Activated T-cell treated with anti-CD3 and anti-CD28 coated beads, Interleukin-2, amount 50 U/mL, for 48 hours (primary cell): Measurements from ENCODE around the gene MTMR12.

ENCODE experiments used
- DNase-seq, 2 experiments: peaks; one replicate each; pipeline ENCODE4 v3.0.0-alpha.2; 2020

MTMR12 gene

DNA sequence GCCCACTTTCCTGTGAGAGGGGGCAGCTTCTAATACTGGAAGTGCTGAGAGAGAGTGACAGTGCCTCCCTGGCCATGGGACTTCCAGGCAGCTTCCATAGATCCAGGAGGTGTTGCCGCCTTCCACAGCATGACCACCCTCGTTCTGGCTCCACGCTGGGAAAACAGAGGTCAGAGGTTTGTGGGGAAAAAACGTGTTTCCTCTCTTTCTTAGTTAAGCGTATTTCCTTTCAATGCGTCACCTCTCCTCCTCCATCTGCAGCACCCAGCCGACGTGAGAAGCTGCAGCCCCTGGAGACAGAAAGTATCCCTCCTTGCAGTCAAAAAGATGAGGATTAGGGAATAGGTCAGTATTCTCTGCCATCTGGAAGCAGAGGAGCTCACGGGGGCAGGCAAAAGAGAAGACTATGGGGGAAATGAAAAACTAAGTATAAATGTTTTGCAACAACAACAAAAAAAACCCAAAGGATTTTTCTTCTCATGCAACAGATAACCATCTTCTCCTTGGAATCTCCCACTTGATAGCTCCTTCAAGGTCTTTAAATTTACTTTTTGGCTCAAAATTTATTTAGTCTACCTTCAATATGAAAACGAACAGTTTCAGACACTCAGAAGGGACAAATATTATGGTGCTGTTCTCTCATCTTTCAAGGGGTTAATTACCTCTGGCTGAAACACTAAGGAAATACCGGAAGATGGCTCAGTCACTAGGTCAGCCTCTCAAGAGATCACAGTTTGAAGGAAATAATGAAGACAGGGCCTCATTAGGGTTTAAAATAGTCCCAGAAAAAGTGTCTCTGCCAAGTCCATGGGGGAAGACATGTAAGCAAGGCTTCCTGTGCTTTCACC lies 38.0 kb downstream of the MTMR12 start:
- DNase-seq, result no peak

- no peak for DNase-seq
Measured at GRCh38 chr5:32273821-32274220, 38.9 kb downstream of the MTMR12 start.

DNA sequence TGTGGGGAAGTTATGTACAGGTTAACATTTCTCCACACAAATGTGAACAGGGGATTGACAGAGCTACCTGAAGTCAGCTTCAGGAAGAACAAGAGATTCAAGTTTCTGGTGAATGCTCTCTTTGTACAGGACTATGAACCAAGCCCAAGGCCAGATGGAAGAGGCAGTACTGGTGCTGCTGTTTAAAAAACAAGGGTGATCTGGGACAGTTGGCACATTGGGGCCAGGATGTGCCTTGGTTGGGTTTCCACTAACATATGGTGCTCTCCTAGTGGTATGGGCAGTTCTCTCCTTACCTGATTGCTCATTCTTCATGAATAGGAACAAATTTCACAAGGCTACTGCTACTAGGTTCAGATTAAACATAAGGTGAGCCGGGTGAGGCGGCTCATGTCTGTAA lies 40.0 kb downstream of the MTMR12 start:
- no peak for DNase-seq

DNA sequence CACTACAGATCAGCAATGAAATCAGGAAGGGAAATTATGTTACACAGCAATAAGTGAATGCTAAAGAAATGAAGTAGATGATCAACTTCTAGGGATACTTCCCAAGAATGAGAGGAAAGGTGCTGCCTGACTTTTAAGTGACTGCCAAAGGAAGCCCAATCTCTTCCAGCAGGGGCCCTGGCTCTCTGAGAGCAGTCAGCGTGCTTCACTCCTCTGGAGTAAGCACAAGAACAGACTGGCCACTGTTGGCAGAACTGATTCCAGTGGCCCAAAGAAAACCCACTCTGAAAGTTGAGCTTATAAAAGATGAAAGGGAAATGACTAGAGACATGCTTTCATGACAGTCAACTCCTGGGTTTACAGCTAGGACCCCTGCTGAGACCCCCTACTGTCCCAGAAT lies 41.8 kb downstream of the MTMR12 start:
- no peak for DNase-seq

DNA sequence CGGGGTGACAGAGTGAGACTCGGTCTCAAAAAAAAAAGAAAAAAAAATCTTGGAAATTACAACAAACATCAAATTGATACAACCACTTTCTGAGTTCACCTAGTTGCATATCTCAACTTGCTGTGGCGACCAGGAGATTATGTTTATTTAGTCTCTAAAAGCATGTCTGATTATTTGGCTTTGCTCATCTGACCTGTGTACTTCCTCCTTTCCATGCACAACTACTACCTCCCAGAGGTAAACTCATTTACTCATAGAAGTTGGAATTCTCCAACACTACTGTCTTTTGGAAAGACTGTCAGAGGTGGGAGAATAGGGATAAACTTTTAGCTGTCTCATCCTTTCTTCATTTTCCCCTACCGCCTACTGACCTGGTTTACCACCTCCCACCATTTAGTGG lies 42.6 kb downstream of the MTMR12 start:
- no peak for DNase-seq

DNA sequence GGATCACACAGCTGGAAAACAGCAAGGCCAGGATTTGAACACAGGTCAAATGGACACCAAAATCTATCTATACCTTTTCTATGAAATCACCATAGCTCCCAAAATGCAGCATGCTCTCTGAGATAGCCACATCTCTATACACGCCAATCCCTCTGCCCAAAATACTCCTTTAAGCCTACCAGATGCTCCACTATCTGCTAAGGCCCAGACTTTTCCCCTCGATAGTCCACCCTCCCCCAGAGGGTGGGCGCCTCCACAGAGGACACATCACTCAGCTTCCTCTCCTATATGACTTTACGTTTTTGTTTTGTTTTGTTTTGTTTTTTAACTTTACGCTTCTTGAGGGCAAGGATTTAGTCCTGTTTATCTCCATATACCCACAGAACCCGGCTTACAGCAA lies 46.8 kb downstream of the MTMR12 start:
- DNase-seq, result no peak

DNA sequence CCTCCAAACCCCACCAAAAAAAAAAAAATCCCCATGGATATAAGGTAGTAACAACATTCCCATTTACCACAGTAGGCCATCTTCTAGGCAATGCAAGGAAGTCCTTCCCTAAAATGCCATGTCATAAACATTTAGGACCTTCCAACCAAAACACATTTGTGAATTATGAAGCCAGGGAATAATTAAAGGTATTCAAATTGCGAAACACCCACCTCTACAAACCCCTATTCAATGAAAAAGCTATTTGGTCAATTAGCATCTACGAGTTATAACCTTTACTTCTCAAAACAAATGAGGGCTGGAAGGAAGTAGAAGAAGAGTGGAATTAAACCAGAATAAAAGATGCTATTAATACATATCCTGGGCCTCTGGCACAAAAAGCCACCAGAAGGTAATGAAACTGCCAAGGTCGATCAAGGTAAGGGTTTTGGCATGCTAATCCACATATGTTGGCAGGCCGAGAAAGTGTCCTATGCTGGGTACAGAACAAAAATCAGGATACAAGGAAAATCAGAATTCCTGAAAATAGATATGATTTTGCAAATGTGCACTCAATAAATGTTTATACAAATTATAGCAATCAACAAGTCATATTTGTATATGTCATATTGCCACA lies 47.7 kb downstream of the MTMR12 start:
- DNase-seq, result no peak

DNA sequence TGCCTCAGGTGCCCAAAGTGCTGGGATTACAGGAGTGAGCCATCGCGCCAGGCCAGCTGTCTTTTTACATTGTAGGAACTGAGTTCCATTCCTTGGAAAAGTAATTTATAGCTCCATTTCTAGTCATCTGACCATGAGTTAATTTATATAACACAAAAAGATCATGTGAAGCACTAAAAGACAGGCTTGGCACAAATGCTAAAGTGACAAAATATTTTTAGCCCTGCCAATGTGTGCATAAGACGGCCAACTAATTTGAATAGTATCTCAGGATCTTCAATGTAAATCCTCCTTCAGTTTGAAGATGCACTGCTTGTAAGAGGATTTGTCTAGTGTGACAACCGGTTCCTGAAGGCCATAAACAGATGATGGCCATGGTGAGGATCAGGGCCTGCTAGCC lies 49.1 kb downstream of the MTMR12 start:
- no peak for DNase-seq

- peak; percentile 40 to 48 for DNase-seq
Measured at GRCh38 chr5:32261198-32261597, 51.5 kb downstream of the MTMR12 start.

- no peak for DNase-seq
Measured at GRCh38 chr5:32259033-32259432, 53.7 kb downstream of the MTMR12 start.

DNA sequence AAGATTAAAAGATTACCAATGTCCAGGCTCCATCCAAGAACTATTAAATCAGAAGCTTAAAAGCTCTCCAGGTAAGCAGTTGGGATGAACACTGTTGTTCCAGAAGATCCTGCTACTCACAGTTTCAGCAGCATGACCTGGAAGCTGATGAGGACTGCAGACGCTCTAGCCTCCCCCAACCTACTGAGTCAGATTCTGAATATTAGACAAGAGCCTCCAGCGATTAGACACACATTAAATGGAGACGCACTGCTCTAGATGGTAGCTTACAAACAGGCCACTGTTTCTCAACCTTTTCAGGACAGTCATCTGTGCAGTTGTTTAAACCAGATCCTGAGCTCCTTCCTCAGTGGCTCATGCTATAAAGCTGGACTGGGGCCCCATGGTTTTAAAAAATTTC lies 54.3 kb downstream of the MTMR12 start:
- no peak for DNase-seq

DNA sequence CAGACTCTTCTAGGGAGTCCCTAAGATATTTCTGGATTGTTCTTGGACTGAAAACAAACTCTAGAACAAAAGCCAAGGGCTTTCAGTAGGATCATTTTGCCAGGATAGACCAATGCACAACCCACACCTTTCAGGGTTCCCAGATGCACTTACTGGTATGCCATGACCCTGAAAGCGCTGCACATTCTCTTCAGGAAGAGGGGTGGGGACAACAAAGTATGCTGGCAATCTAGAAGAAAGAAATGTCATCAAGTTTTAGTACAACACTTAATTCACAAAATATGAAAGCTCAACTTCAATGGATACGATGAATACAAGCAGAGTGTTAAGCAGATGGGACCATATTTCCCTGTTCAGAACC lies 57.2 kb downstream of the MTMR12 start:
- no peak for DNase-seq

DNA sequence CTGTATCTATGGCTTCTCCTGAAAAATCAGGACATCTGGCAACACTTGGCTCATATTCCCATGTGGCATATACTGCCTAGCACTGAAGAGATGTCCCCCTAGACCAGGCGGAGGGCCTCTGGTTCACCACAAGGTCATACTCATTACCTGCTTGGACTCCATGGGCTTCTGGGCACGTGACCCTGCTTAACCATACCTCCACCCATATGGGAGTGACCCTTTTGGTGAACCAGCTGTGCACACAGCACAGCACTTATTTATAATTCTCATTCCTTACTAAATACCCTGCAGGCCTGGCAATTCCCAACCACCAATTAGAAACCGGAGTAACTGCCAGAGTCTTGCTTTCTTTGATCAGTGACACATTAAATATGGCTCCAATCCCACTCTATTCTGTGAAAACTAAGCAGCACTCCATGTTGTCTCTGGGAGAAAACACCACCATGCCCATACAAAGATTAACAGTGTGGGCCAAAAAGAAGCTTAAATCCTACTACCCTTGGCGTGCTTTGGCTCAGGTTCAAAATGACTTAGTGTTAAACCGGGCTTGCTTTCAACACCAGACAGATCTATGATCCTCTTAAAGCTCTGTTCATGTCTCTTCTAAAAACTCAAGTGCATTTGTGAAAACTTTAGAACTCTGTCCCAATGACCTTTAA lies 57.7 kb downstream of the MTMR12 start:
- DNase-seq, result no peak

DNA sequence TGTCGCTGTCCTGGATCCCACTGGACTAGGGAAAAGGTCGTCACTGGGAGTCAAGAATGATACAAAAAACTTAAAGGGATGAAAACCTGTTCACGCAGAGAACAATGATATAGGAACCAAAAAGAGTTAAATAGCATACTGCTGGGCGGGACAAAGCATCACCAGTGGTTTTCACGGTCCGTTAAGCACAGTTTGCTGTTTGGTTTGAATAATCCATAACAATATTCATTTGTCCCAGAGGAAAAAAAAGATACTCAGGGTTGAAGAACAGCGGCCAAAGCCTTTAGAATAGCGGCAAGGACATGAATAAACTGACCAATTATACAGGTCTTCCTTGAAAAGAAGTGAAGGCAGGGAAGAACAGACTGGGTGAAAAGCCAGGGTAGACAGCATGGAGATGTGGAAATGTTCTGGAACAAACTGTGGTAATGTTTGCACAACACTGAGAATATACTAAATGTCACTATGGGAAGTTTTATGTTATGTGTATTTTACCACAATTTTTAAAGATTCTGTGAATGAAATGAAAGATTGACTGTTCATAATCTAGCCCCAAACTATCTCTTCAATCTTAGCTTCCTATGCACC lies 60.8 kb downstream of the MTMR12 start:
- no peak for DNase-seq

DNA sequence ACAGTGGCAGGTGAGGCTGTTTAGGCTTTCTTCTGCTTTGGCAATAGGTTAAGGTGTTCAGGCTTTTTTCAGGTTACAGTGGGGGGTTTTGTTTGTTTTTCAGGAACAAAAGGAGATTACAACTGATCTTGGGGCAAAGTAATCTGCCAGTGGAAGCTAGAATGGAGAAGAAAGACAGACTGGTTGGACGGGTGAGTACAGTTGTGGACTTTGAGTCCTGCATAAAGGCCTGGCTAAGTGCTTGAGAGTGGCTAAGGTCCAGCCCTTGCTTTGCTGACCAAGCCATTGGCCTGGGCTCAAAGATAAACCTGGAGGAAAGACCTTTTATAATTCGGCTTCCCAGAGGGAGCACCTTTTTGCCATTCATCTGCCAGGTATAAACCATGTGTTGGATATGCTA lies 63.1 kb downstream of the MTMR12 start:
- no peak for DNase-seq

GRCh38 chr5:32245742-32246141 lies 67.0 kb downstream of the MTMR12 start:
- DNase-seq, result no peak

DNA sequence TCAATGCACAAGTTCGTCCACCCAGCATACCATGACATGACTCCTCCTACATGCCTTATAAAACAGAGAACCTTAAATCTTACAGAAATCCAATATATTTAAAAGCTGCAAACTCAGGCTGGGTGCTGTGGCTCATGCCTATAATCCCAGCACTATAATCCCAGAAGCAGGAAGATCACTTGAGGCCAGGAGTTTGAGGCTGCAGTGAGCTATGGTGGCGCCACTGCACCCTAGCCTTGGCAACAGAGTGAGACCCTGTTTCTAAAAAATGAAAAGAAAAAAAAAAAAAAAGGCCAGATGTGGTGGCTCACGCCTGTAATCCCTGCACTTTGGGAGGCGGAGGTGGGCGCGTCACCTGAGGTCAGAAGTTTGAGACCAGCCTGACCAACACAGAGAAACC lies 68.7 kb downstream of the MTMR12 start:
- no peak for DNase-seq

DNA sequence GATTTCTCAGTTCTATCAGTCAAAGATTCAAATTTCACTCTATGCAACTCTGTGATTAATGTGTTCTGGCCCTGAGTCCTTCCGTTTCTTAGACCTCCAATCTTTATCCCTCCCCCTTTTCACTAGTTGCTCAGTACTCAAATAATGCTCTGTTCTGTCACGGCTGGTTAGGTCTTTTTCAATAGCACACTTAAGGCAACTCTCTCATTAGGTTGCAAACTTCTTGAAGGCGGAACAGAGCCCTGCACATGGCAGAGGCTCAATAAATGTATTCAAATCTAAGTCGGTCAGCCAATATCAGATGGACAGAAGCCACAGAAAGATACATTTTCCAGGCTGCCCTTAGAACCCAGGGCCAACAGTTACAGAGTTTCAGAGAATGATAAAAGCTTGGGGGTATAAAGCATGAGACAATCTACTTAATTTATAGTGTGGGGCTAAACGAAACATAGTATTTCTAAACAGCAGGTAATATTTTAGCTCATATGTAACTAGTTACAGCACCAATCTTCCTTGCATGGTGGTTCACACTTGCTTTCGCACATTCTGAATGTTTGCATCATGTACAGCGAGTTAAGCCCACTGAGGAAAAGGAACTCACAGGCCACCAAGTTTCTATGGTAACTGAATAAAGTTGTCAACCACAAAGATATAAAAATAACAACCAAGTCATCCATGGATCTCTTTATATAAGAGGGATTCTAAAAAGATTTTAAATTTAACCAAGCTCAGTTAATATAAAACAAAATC lies 71.5 kb downstream of the MTMR12 start:
- DNase-seq, result no peak

GRCh38 chr5:32239385-32239784 lies 73.4 kb downstream of the MTMR12 start:
- no peak for DNase-seq

DNA sequence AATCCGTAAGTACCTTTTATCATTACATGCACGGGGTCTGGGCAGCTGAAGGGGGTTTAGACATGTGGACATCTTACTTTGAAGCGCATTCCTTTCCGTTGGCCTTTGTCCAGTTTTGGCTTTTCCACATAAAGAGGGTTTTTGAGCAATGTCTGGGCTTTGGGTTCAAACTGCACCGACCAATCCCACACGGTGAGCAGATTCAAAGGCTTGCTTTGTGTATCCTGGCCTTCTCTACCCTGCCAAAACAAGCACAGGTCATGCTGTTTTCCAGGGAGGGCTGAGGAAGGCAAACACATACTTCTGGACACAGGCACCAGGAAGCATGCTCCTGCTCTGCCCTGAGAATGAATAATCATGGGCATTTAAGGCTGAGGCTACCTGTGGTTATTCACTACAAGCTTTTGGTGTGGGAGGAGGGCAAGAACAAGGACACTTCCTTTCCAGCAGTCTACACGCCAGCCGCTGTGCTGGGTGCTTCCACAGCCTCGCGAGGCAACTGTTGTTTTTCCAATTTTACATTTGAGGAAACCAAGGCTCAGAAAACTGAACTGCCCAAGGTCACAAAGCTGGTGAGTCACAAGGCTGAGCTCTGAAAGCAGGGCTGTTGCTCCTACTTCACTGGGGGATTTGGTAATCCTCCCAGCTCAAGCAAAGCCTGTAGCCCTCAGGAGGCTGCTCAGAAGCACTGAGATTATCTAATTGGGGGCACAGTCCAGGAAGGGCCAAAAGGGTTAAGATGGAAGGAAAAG lies 78.9 kb downstream of the MTMR12 start:
- DNase-seq, result no peak

- DNase-seq, result no peak
Measured at GRCh38 chr5:32233220-32233695, 79.5 kb downstream of the MTMR12 start.
